Activated T-helper 1 cell treated with anti-CD3 and anti-CD28 coated beads, Interleukin-12 subunit alpha, Interleukin-12 subunit beta, Interleukin-2, Interleukin-4 antibody, amounts not matched to agents 30 ng/mL and 10 ng/mL and 1 ng/mL, durations not matched to agents 14 hours and 24 hours and 36 hours (primary cell): ENCODE results near the gene C14orf93. TPM values are rescaled to one million over a fixed set of nuclear protein-coding genes. Genes with fewer than 3 reads are reported as not detected.
"Not testable (repeated sequence)": the region's sequence is repeated elsewhere in the genome, so short reads cannot be mapped to it uniquely, and the experiment has no call there.

Experiments
- DNase-seq: peaks from one replicate; pipeline ENCODE4 v3.0.0; 2021; ENCODE audit warnings: low spot score
- H3K27ac Mint-ChIP-seq: one replicate; pipeline ENCODE4 v1.8.0; 2021; ENCODE audit warnings: mild to moderate bottlenecking, mixed read lengths
- H3K27me3 Mint-ChIP-seq: one replicate; pipeline ENCODE4 v1.8.0; 2022; ENCODE audit warnings: mild to moderate bottlenecking, moderate library complexity, mixed read lengths; ENCODE audit not compliant: insufficient read depth
- H3K36me3 Mint-ChIP-seq: one replicate; pipeline ENCODE4 v1.8.0; 2021; ENCODE audit warnings: low read depth, mixed read lengths
- H3K4me1 Mint-ChIP-seq: one replicate; pipeline ENCODE4 v1.8.0; 2021; ENCODE audit warnings: low read depth, mixed read lengths
- H3K4me3 Mint-ChIP-seq: one replicate; pipeline ENCODE4 v1.8.0; 2021; ENCODE audit warnings: mild to moderate bottlenecking, moderate library complexity, mixed read lengths
- H3K9me3 Mint-ChIP-seq: one replicate; pipeline ENCODE4 v1.8.0; 2021; ENCODE audit warnings: mixed read lengths
- intact Hi-C: fragments of 100-400 bp; cut with micrococcal nuclease; formaldehyde crosslinking; loops from one replicate; pipeline ENCODE4 v1.15.1; 2024
- total RNA-seq: library from RNA; stranded (reverse); gene quantifications from 2 replicates; pipeline ENCODE4 v1.2.3, GENCODE V29; 2022

C14orf93 gene
- total RNA-seq, 1 donor from 2014 or later = 7.2 TPM

- intact Hi-C loops = no loop called here
- no peak for DNase-seq
- Mint-ChIP-seq H3K4me1 (no peaks in the 10 kb centered on the region), H3K27me3 (peaks cover 14% of the 10 kb centered on the region), H3K27ac (no peak overlapping the region), H3K9me3 (no peaks in the 10 kb centered on the region), H3K36me3 (no peaks in the 10 kb centered on the region), H3K4me3 (no peak overlapping the region)
Measured at GRCh38 chr14:22962061-22962676, 47.8 kb downstream of the C14orf93 start.

- intact Hi-C loops = loop anchor here (2.0 kb wide), 1 partner anchor 51 kb away; no protein-coding TSS in a partner anchor
- Mint-ChIP-seq H3K27ac (peak overlapping the region; percentile 86), H3K4me3 (peak overlapping the region; percentile 93), H3K36me3 (peaks cover 6% of the 10 kb centered on the region), H3K9me3 (no peaks in the 10 kb centered on the region), H3K27me3 (peaks cover 3% of the 10 kb centered on the region), H3K4me1 (peaks cover 17% of the 10 kb centered on the region)
- DNase-seq = no peak
Measured at GRCh38 chr14:22955702-22956569, 54.0 kb downstream of the C14orf93 start.

GRCh38 chr14:22952418-22952817, 57.5 kb downstream of the C14orf93 start:
- no peak for DNase-seq
- Mint-ChIP-seq H3K27ac (no peak overlapping the region), H3K27me3 (no peaks in the 10 kb centered on the region), H3K36me3 (peaks cover 13% of the 10 kb centered on the region), H3K4me3 (no peak overlapping the region), H3K9me3 (no peaks in the 10 kb centered on the region), H3K4me1 (peaks cover 17% of the 10 kb centered on the region)
- intact Hi-C loops = no loop called here

- H3K9me3 Mint-ChIP-seq, H3K4me3 Mint-ChIP-seq, intact Hi-C loops, DNase-seq, H3K27ac Mint-ChIP-seq, H3K27me3 Mint-ChIP-seq: not testable (repeated sequence)
- peaks cover 17% of the 10 kb centered on the region for H3K4me1 Mint-ChIP-seq
- H3K36me3 Mint-ChIP-seq = peaks cover 18% of the 10 kb centered on the region
Measured at GRCh38 chr14:22951795-22952194, 58.1 kb downstream of the C14orf93 start.

- intact Hi-C loops = no loop called here
- no peak overlapping the region for H3K4me3 Mint-ChIP-seq
- no peaks in the 10 kb centered on the region for H3K4me1 Mint-ChIP-seq
Measured at GRCh38 chr14:22945642-22946041, 64.3 kb downstream of the C14orf93 start.

GRCh38 chr14:22939684-22940083, 70.3 kb downstream of the C14orf93 start:
- Mint-ChIP-seq H3K4me1 (no peaks in the 10 kb centered on the region), H3K27ac (no peak overlapping the region), H3K27me3 (no peaks in the 10 kb centered on the region), H3K9me3 (no peaks in the 10 kb centered on the region), H3K36me3 (peaks cover 5% of the 10 kb centered on the region), H3K4me3 (no peak overlapping the region)
- DNase-seq = no peak
- intact Hi-C loops = no loop called here

More at GRCh38 chr14:22945642-22946041, 64.3 kb downstream of the C14orf93 start:
- DNase-seq = no peak
- no peaks in the 10 kb centered on the region for H3K27me3 Mint-ChIP-seq
- H3K36me3 Mint-ChIP-seq = peaks cover 19% of the 10 kb centered on the region
- no peak overlapping the region for H3K27ac Mint-ChIP-seq
- no peaks in the 10 kb centered on the region for H3K9me3 Mint-ChIP-seq

Other genes with a start within 250 kb of the C14orf93 start
- gene OXA1L, start 243.5 kb downstream of the C14orf93 start, total RNA-seq = 125 and 127 TPM in 2 replicates
- gene SLC7A7, start 194.7 kb downstream of the C14orf93 start, total RNA-seq = 0.61 TPM in 1 of 2 replicates, not detected in the other
- gene MRPL52, start 180.3 kb downstream of the C14orf93 start, total RNA-seq = 187 and 196 TPM in 2 replicates
- 1.5 and 2.6 TPM in 2 replicates for gene MMP14, start 173.6 kb downstream of the C14orf93 start, total RNA-seq
- gene LRP10, start 138.4 kb downstream of the C14orf93 start, total RNA-seq = 44.6 and 46.0 TPM in 2 replicates
- gene REM2, start 126.9 kb downstream of the C14orf93 start, total RNA-seq = 0.39 TPM in 1 of 2 replicates, not detected in the other
- 86.4 and 90.5 TPM in 2 replicates for gene RBM23, start 91.0 kb downstream of the C14orf93 start, total RNA-seq
- gene PRMT5, start 80.8 kb downstream of the C14orf93 start, total RNA-seq = 174 and 180 TPM in 2 replicates
- gene HAUS4, start 53.1 kb downstream of the C14orf93 start, total RNA-seq = 52.4 and 56.4 TPM in 2 replicates
- gene AJUBA, start 27.6 kb downstream of the C14orf93 start, total RNA-seq = 1.8 and 2.7 TPM in 2 replicates
- 144 and 148 TPM in 2 replicates for gene PSMB5, start 24.8 kb upstream of the C14orf93 start, total RNA-seq
- not detected in 2 replicates for gene PSMB11, start 32.1 kb upstream of the C14orf93 start, total RNA-seq
- 1.0 and 1.2 TPM in 2 replicates for gene CDH24, start 47.4 kb upstream of the C14orf93 start, total RNA-seq
- gene ACIN1, start 85.0 kb upstream of the C14orf93 start, total RNA-seq = 221 and 225 TPM in 2 replicates
- gene C14orf119, start 85.4 kb upstream of the C14orf93 start, total RNA-seq = 49.7 and 55.6 TPM in 2 replicates
- not detected in 2 replicates for gene CIROP, start 94.8 kb upstream of the C14orf93 start, total RNA-seq
- gene CEBPE, start 109.1 kb upstream of the C14orf93 start, total RNA-seq = not detected in 2 replicates
- not detected in 2 replicates for gene SLC7A8, start 173.5 kb upstream of the C14orf93 start, total RNA-seq
- not detected in 2 replicates for gene RNF212B, start 227.8 kb upstream of the C14orf93 start, total RNA-seq